GM18508 (cell line): ENCODE data around the gene THOP1.

Experiments
- ATAC-seq: cut with Tn5 transposase; IDR thresholded peaks from one replicate; pipeline ENCODE4 v1.9.1; 2021; ENCODE audit warnings: moderate number of reproducible peaks; ENCODE audit not compliant: insufficient read depth, unreplicated experiment

The THOP1 gene

DNA sequence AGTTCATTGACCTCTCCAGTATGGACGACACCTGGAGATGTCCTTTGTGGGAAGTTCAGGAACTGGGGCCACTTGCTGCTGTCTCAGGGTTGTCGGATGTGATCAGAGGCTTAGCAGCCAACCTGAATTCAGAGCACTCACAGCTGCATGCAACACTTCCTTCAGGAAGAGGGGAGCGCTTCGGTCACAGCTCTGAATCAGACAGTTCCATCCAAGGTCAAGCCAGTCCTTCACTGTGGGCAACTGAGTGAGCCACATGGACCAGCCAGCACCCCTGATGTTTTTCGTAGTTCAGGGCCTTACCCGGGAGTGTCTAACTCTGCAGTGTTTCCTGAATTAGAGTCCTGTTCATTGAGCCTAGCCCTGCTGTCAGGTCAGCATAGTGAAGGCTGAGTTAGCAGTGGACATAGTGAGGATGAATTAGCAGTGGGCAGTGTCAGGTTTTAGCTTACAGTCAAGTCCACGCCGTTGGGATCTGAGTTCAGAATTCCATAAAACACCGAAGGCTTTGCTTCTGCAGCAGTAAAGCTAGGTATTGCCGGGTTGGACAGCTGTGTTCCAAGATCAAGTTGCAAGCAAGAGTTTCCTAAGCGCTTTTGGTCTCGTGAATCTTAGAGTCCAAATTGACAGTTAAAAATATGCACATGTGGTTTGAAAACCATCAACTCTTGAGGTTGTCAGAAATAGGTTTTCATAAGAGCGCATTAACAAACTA, 61.0 kb downstream of the THOP1 start:
- no peak for ATAC-seq

DNA sequence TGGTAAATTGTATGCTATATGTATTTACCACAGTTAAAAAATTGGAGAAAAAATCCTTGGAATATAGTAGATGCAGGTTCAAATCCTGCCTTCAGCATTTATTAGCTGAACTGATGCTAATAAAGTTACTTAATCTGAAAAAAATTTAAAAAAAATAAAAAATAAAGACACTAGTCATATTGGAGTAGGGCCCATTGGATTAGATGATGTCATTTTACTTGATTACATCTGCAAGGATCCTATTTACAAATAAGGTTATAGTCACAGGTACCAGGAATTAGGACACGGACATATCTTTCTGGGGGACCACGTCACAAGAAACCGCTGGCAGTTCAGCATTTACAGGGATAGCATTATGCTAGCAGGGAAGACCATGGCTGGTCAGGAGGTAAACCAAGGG, 62.2 kb downstream of the THOP1 start:
- ATAC-seq: no peak

DNA sequence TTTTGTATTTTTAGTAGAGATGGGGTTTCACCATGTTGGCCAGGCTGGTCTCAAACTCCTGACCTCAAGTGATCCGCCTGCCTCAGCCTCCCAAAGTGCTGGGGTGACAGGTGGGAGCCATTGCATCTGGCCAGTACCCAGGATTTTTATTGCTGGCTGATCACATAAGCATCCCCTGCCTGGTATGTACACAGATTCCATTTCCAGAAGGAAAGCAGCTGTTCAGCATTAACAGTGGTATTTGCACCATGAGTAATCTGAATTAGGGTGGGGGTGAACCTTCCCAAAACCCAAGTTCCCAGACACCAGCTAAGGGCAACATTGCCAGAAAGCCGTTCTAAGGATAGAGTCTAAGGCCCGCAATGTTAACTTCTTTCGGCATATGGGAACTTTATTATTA, 63.3 kb downstream of the THOP1 start:
- no peak for ATAC-seq

DNA sequence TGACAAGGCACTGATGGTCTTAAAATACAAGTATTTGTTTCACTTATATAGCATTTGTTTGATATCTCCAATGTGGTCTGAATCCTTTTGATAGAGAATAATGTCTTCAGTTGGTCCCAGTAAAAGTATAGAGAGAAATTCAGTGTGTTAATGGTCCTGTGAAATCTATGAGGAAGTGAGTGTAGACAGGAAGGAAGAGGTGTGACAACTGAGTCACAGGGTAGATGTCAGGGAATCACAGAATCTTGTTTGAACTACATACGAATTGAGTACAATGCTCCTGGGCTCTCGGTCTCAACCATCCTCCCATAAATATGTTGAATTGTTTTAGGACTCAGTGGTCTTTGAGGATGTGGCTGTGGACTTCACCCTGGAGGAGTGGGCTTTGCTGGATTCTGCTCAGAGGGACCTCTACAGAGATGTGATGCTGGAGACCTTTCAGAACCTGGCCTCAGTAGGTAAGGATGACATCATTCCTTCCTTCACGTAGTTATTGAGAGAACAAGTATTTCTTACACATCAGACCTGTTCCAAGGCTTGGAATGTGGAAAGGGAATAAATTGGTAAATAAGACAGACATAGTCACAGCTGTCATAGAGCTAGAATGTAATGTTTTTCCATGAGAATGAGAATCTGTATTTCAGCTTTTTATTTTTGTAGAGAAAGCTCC, 65.1 kb downstream of the THOP1 start:
- ATAC-seq: no peak

DNA sequence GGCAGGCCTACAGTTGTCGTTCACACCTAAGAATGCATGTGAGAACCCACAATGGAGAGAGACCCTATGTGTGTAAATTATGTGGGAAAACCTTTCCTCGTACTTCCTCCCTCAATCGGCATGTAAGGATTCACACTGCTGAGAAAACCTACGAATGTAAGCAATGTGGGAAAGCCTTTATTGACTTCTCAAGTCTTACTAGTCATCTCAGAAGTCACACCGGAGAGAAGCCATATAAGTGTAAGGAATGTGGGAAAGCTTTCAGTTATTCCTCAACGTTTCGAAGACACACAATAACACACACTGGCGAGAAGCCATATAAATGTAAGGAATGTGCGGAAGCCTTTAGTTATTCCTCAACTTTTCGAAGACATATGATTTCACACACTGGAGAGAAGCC, 67.3 kb downstream of the THOP1 start:
- no peak for ATAC-seq

DNA sequence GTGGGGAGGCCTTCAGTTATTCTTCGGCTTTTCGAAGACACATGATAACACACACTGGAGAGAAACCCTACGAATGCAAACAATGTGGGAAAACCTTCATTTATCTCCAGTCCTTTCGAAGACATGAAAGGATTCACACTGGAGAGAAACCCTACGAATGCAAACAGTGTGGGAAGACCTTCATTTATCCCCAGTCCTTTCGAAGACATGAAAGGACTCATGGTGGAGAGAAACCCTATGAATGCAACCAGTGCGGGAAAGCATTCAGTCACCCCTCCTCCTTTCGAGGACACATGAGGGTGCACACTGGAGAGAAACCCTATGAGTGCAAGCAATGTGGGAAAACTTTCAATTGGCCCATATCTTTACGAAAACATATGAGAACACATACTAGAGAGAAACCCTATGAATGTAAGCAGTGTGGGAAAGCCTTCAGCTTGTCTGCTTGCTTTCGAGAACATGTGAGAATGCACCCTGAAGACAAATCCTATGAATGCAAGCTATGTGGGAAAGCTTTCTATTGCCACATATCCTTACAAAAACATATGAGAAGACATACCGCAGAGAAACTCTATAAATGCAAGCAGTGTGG, 67.8 kb downstream of the THOP1 start:
- no peak for ATAC-seq

DNA sequence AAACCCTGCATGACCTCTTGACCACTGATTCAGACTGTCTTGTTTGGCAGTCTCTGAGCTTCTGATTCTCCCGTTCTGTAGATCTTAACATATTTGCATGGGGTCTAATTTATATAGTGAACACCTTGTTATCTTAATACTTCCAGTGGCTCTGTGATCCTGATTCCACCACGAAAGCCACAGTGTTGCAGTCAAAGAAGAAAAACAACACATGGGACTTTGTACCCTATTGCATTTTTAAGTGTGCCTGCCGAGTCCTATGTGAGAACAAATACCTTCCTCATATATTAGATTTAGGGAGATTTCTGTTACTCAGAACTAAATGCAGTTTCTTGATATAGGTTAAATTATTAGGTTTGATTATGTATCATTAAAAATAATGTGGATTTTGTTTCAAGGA, 69.5 kb downstream of the THOP1 start:
- no peak for ATAC-seq

DNA sequence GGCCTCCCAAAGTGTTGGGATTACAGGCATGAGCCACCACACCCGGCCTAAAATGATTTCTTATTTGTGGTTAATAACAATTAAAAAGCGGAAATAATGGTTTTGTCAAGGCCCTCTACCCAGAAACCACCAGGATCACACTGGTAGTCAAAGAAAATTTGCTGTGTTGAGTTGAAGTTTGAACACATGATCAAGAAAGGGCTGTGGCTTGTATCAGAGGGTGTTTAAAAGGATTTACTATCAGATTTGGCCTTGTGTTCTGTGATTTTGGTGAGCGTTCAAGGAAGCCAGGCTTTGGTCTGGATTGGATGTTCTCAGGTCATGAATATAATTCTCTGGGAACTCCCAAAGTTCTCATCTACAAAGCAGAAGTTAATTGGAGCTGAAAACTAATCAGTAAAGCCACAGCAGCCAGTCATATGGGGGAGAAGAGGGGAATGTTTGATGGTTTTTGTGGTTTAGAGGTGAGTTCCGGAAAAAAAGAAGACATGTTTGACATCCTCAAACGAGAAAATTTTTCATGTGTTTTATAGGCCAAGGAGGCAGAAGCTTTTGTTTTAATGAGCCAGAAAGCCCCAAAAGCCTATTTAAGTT, 71.3 kb downstream of the THOP1 start:
- no peak for ATAC-seq

DNA sequence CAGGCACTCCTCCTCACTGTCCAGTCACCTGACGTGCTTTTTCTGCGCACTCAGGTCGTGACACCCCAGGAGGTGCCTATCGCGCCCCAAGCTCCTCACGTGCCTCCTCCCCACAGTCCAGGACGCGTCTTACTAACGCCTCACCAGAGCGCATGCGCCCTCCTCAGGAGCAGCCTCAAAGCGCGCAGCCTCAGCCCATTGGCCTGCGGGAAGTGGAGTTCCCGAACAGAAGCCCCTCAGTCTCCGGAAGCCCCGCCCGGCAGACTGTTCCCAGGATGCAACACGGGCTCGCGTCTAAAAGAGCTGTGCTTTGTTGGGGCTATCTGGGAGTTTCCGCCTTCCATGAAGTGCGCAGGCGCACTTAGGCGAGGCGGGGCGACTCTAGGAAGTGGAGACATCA, 73.6 kb downstream of the THOP1 start:
- no peak for ATAC-seq

DNA sequence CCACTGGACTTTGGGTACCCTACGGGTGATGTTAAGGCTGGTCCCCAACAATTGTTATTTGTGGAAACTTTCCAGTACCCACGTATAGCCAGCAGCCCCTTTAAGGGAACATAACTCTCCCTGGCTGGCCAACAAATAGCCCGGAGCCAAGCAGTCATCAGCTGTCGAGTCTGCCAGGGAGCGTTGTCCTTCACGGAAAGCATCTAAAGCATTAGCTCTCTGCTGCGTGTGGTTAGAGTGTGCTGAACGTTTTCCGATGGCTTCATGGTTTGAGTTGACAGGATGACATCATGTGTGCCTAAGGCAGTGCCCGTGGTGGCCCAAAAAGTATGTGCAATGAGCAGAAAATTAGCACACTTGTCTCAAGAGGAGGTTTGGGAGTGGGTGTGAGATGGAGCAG, 78.5 kb downstream of the THOP1 start:
- ATAC-seq: no peak
